ENCODE measurements around the gene ADA.
"Not testable (repeated sequence)": the region's sequence is repeated elsewhere in the genome, so short reads cannot be mapped to it uniquely, and the experiment has no call there.

ADA gene

DNA sequence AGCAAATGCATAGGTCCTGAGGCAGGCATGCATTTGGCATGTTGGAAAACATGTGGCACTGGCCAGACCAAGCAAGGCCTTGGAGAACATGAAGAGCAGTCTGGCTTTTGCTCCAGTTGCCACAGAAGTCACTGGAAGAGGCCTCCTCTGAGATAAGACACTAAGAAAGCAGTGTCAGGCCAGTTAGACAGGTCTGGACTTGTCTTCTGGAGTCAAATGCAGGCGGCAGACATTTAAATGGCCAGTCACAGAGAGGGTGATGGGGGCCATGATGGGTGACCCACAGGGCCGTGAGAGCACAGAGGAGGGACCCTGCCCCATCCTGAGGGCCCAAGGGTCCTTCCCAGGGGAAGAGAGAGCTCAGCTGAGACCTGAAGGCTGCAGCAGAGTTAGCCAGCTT is 26.7 kb upstream of the ADA start:
- H3K4me3 ChIP-seq (ENCODE audit: low read depth, low read length): no peak overlapping the region
- TF ChIP-seq, protein P1, sequence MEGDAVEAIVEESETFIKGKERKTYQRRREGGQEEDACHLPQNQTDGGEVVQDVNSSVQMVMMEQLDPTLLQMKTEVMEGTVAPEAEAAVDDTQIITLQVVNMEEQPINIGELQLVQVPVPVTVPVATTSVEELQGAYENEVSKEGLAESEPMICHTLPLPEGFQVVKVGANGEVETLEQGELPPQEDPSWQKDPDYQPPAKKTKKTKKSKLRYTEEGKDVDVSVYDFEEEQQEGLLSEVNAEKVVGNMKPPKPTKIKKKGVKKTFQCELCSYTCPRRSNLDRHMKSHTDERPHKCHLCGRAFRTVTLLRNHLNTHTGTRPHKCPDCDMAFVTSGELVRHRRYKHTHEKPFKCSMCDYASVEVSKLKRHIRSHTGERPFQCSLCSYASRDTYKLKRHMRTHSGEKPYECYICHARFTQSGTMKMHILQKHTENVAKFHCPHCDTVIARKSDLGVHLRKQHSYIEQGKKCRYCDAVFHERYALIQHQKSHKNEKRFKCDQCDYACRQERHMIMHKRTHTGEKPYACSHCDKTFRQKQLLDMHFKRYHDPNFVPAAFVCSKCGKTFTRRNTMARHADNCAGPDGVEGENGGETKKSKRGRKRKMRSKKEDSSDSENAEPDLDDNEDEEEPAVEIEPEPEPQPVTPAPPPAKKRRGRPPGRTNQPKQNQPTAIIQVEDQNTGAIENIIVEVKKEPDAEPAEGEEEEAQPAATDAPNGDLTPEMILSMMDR (IDR thresholded peaks at IDR 0.05; ENCODE audit: low read depth, low read length): no peak

DNA sequence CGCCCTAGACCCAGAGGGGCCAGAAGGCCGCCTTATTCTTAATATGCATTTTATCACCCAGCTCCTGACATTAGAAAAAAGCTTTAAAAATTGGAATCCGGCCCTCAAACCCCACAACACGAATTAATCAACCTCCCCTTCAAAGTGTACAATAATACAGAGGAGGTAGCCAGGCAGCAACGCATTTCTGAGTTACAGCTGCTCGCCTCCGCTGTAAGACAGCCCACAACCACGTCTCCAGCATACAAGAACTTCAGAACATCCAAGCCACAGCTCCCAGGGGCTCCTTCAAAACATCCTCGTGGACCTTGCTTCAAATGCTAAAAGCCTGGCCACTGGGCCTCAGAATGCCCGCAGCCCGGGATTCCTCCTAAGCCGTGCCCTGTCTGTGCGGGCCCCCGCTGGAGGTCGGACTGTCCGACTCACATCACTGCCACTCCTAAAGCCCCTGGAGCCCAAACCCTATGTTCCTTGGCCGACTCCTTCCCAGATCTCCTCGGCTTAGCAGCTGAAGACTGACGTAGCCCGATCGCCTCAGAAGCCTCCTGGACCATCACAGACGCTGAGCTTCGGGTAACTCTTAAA is 20.9 kb upstream of the ADA start:
- H3K4me3 ChIP-seq (ENCODE audit: low read depth, low read length): not testable (repeated sequence)

DNA sequence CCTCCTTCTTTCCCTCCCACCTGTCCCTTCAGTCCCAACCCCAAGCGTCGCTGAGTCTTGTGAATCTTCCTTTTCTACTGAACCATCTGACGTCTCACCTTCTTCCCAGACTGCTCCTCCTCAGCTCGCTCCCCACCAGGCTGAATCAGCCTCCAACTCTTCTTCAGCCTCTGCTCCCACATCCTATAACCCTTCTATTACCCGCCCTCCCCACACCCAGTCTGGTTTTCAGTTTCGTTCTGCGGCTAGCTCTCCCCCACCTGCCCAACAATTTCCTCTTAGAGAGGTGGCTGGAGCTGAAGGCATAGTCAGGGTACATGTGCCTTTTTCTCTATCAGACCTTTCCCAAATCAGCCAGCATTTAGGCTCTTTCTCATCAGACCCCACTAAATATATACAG is 20.0 kb upstream of the ADA start:
- H3K4me3 ChIP-seq (ENCODE audit: low read depth, low read length): not testable (repeated sequence)

DNA sequence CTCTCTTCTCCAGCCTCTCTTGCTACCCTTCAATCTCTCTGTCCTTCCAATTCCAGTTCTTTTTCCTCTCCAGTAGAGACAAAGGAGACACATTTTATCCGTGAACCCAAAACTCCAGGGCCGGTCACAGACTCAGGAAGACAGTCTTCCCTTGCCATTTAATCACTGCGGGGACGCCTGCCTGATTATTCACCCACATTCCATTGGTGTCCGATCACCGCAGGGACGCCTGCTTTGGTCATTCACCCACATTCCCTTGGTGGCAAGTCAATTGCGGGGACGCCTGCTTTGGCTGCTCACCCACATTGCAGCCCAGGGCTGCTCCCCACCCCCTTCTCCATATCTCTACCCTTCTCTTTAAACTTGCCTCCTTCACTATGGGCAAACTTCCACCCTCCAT is 19.4 kb upstream of the ADA start:
- H3K4me3 ChIP-seq (ENCODE audit: low read depth, low read length): not testable (repeated sequence)

DNA sequence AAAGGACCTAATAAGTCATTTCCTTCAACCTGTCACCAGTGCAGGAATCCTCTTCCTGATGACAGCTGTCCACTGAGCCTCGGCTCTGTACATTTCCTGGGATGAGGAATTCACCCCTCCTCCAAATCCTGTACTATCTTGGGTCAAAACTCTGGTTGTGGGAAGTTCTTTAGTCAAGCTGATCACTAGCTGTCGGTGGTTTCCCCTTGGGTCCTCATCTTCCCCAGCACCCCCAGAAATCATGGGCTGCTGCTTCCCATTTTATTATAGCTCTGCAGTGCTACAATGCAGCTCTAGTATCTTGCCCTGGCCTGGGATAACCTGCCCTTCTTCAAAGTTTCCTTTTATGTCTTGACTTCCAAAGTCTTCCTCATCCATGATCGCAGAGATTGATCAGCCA is 14.6 kb upstream of the ADA start:
- TF ChIP-seq, protein P1 (IDR thresholded peaks at IDR 0.05; ENCODE audit: low read depth, low read length): no peak
- H3K4me3 ChIP-seq (ENCODE audit: low read depth, low read length): no peak overlapping the region

DNA sequence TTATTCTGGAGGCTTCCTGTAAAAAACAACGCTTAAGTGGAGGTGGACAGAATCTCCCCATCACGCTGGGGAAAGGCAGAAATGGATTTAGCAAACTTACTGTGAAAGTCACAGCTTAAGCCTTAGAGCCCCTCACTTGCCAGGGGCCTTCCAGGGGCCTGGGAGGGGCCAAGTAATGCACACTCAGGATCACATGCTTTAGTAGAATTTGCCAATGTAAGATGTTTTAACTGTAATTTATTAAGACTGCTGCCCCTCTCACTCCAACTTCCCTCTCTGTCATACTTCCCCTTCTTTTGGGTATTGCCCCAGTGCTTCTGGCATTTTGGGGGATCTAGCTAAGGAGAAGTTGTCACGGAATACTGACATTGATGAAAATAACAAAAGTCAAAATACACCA is 12.6 kb upstream of the ADA start:
- H3K4me3 ChIP-seq (ENCODE audit: low read depth, low read length): no peak overlapping the region
- TF ChIP-seq, protein P1 (IDR thresholded peaks at IDR 0.05; ENCODE audit: low read depth, low read length): no peak

DNA sequence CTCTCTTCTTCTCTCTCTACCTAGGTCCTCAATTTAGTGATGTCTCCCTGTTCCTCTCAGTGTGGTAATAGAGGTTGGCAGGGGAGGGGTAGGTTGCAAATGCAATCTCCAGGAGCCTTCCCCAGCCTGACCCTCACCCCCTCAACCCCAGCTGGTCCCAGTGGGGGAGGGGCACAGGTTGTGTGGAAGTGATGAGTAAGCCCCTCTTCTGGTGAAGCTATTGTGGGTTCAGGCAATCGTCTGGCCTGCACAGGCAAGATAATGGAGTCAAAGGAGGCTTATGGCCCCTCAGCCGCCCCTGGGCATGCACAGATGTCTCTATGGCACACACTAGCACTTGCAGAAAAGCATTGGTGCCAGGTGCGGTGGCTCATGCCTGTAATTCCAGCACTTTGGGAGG is 10.8 kb upstream of the ADA start:
- H3K4me3 ChIP-seq (ENCODE audit: low read depth, low read length): no peak overlapping the region
- TF ChIP-seq, protein P1 (IDR thresholded peaks at IDR 0.05; ENCODE audit: low read depth, low read length): no peak

DNA sequence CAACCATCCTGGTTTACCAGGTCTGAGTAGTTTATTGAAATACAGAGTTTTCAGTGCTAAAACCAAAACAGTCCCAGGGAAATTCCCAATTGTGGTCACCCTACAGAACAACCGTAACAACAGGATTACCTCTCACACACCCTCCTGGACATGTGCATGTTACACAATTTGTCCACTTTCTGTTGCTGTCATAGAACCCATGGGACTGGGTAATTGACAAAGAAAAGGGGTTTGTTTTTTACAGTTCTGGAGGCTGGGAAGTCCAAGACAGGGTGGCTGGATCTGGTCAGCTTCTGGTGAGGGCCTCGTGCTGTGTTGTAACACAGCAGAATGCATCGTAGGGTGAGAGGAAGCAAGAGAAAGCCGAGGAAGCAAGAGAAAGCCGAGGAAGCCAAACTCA is 9.1 kb upstream of the ADA start:
- TF ChIP-seq, protein P1 (IDR thresholded peaks at IDR 0.05; ENCODE audit: low read depth, low read length): no peak
- H3K4me3 ChIP-seq (ENCODE audit: low read depth, low read length): no peak overlapping the region

DNA sequence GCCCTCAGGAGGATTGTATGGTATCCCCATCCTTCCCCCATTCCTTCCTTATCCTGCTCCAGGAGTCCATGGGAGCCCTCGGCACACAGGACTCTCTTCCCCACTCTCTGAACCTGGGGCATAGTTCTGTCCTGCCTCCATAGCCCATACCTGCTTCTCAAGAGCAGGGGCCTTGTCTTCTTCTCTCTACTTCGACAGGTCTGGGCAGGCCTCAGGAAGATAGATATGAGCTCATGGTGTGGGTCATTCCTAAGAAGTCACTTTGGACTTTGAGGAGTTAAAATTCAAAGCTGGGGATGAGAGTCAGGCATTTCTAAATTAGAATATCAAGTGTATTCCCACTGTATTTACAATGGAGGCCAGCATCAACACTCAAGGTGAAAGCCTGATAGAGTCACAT is 8.4 kb upstream of the ADA start:
- TF ChIP-seq, protein P1 (IDR thresholded peaks at IDR 0.05; ENCODE audit: low read depth, low read length): no peak
- no peak overlapping the region for H3K4me3 ChIP-seq (ENCODE audit: low read depth, low read length)
